Dedifferentiated amniotic fluid mesenchymal stem cell (primary cell): ENCODE results near the gene LRP8.

Source experiments
- DNase-seq: peaks from one replicate; pipeline ENCODE4 v3.0.0-alpha.2; 2016; ENCODE audit errors: extremely low spot score

Gene LRP8

GRCh38 chr1:53359934-53360276, 32.0 kb upstream of the LRP8 start:
- no peak for DNase-seq

GRCh38 chr1:53359225-53359933, 31.5 kb upstream of the LRP8 start:
- no peak for DNase-seq

GRCh38 chr1:53356637-53357036, 28.8 kb upstream of the LRP8 start:
- no peak for DNase-seq

GRCh38 chr1:53354119-53354518, 26.2 kb upstream of the LRP8 start:
- DNase-seq: no peak

GRCh38 chr1:53352561-53352960, 24.7 kb upstream of the LRP8 start:
- no peak for DNase-seq

- no peak for DNase-seq
Observed at GRCh38 chr1:53350853-53351767, 23.2 kb upstream of the LRP8 start.

- DNase-seq: no peak
Observed at GRCh38 chr1:53349968-53350852, 22.3 kb upstream of the LRP8 start.

- DNase-seq: no peak
Observed at GRCh38 chr1:53349369-53349835, 21.5 kb upstream of the LRP8 start.

GRCh38 chr1:53348486-53349368, 20.9 kb upstream of the LRP8 start:
- no peak for DNase-seq

- no peak for DNase-seq
Observed at GRCh38 chr1:53346814-53347176, 18.9 kb upstream of the LRP8 start.

- DNase-seq: no peak
Observed at GRCh38 chr1:53345996-53346813, 18.3 kb upstream of the LRP8 start.

GRCh38 chr1:53344921-53345838, 17.3 kb upstream of the LRP8 start:
- no peak for DNase-seq

- peak; percentile 26 for DNase-seq
Observed at GRCh38 chr1:53343831-53344668, 16.2 kb upstream of the LRP8 start.

- no peak for DNase-seq
Observed at GRCh38 chr1:53342735-53343470, 15.0 kb upstream of the LRP8 start.

- no peak for DNase-seq
Observed at GRCh38 chr1:53341961-53342707, 14.3 kb upstream of the LRP8 start.

GRCh38 chr1:53341521-53341895, 13.6 kb upstream of the LRP8 start:
- DNase-seq: no peak
